HT1080 (cell line): Measurements from ENCODE around the gene ARSH. TPM values are rescaled to one million over a fixed set of nuclear protein-coding genes. Genes with fewer than 3 reads are reported as not detected.
"Not testable (repeated sequence)": the region's sequence is repeated elsewhere in the genome, so short reads cannot be mapped to it uniquely, and the experiment has no call there.

Source experiments
- DNase-seq: peaks from one replicate; pipeline ENCODE4 v3.0.0-alpha.2; 2015; ENCODE audit warnings: low read depth
- polyA plus RNA-seq, 2 experiments: library from polyadenylated mRNA; depleted of rRNA; stranded (reverse); fragments of >200 nt; gene quantifications; 2 replicates each; pipeline ENCODE4 v1.2.3, GENCODE V29; 2015
- total RNA-seq: library from RNA; depleted of rRNA; stranded (reverse); fragments of >200 nt; shearing (Covaris generic); gene quantifications from 2 replicates; pipeline ENCODE4 v1.2.3, GENCODE V29; 2014; rRNA removed

Gene ARSH, protein sequence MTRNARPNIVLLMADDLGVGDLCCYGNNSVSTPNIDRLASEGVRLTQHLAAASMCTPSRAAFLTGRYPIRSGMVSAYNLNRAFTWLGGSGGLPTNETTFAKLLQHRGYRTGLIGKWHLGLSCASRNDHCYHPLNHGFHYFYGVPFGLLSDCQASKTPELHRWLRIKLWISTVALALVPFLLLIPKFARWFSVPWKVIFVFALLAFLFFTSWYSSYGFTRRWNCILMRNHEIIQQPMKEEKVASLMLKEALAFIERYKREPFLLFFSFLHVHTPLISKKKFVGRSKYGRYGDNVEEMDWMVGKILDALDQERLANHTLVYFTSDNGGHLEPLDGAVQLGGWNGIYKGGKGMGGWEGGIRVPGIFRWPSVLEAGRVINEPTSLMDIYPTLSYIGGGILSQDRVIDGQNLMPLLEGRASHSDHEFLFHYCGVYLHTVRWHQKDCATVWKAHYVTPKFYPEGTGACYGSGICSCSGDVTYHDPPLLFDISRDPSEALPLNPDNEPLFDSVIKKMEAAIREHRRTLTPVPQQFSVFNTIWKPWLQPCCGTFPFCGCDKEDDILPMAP
- not detected in 2 replicates for total RNA-seq
- polyA plus RNA-seq (2015; cell fraction: cytosol; rRNA removed) = not detected in 2 replicates
- polyA plus RNA-seq (2015; cell fraction: nucleus; rRNA removed) = not detected in 2 replicates

GRCh38 chrX:3006495-3006894, at the start of gene ARSH:
Gene ARSH, plus strand, starts transcription at chrX:3006546. Its CDS starts 67 bp downstream, at chrX:3006613.
- no peak for DNase-seq

GRCh38 chrX:2958199-2958598, 48.1 kb upstream of the ARSH start:
- DNase-seq = no peak

GRCh38 chrX:2960861-2961515, 45.4 kb upstream of the ARSH start:
- no peak for DNase-seq

GRCh38 chrX:2962381-2962780, 44.0 kb upstream of the ARSH start:
- no peak for DNase-seq

- not testable (repeated sequence) for DNase-seq
Measured at GRCh38 chrX:2963449-2963848, 42.9 kb upstream of the ARSH start.

DNA sequence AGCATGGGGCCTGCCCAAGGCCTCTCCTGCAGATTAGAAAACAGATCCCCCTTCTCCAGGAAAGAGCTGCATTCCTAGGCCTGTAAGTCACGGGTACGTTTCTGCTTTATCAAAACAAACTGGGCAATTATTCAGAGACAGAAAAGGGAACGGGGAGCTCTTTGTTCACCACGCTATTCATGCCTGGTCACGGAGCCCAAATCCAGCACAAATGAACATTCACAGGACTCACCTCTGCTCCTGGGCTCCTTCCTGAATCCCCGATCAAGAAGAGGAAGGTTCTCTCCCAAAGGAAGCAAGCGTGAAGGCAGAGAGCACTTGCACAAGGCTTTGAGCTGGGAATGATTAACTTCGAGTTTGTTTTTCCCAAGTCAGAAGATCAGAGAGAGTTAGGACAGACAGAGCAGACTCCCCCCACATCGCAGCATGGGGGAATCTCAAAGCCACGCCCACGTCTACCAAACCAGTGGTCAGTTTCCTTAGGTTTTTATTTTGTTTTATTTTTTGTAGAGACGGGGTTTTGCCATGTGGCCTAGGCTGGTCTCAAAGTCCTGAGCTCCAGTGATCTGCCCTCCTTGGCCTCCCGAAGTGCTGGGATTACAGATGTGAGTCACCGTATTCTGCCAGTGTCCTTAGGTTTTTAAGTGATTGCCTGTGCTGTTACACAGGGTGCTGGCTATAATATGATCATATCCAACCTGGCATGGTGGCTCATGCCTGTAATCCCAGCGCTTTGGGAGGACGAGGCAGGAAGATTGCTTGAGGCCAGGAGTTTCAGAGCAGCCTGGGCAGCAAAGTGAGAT, 42.2 kb upstream of the ARSH start:
- peak; percentile 35 for DNase-seq

DNA sequence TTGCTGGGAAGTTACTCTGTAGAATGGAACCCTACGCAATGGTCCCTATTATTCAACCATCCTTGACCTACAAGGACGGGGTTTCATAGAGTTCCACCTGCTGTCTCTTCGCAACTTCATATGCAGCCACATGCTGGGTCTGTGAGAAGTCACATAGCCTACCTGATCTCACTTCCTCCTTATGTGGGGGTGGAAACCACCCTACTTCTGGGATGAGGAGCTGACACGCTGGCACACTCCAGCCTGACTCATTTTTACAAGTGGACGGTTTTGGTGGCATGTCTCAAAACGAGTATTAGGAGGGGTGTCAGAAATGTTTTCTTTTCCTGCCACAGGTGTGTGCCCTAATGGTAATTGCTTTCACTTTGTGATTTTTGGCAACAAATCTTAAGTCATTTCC, 40.4 kb upstream of the ARSH start:
- DNase-seq = no peak

GRCh38 chrX:2967012-2967411, 39.3 kb upstream of the ARSH start:
- DNase-seq = no peak

DNA sequence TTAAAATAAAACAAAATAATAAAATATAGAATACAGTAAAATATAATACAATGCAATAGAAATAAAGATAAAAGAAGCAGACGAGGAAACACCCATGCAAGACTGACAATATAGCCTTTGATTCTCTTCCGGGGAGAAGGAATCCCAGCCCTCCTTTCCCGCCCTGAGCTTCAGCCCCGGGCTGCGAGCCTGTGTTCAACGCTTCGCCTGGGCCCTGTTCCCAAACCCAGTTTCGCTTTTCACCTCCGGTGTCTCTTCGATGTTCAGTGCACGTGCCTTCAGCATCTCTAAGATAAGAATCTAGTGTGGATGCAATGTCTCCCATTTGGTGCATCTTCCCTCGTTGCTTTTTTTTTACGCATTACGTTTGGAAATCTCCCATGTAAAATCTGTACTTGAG, 38.8 kb upstream of the ARSH start:
- DNase-seq = no peak

DNA sequence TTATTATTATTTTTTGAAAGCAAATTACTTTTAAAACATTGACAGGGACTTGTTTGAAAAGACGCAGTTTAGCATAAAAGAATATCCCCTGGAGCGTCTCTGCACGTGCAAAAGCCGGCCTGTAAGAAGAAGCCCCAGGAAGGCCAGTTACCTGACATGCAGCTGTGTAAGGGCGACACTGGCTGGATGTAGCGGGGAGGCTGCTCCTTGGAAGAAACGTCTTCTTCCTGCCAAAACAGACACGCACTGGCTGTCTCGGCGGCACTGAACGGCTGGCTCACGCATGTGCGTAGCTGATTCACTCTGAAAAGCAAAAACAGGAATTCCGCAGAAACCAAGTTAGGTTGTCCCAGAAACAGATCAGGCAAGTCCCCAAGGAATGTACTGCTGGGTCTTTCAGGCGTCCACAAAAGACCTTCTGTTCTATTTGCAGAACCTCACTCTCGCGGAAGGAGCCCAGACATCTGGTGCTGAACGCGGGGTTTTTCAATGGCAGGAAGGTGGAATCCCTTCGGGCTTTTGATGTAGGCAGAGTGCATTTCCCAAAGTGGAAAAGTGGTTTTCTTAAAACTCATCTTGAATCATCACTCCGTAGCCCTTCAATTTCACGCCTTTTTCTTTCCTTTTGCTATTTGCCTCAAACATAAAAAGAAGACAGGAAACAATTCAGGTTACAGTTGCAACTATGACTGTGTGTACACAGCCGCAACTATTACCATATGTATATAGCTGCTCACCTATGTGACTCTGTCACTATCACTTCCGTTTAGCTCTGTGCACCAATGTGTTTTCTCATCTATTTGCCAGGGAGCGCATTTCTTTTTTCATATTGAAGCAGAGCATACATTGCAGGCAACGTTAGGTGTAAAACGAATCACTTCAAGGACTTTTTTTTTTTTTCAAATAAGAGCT, 38.1 kb upstream of the ARSH start:
- DNase-seq = peak; percentile 4

DNA sequence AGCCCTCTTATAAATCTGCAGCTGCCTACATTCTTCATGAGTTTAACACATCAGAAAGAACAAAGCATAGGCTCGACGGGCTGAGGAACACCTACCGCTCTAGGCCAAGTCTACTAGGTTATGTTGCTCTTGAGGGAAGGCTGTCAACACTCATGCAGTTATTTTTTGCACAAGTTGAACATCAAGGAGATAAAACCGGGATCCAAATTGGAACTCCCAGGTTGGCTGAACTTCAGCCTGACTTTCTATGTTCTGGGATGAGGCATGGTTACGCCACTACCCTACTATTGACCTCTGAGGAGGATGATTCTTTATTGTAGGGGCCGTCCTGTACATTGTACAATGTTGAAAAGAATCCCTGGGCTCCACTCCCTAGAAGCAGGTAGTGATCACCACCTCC, 37.3 kb upstream of the ARSH start:
- DNase-seq = no peak

DNA sequence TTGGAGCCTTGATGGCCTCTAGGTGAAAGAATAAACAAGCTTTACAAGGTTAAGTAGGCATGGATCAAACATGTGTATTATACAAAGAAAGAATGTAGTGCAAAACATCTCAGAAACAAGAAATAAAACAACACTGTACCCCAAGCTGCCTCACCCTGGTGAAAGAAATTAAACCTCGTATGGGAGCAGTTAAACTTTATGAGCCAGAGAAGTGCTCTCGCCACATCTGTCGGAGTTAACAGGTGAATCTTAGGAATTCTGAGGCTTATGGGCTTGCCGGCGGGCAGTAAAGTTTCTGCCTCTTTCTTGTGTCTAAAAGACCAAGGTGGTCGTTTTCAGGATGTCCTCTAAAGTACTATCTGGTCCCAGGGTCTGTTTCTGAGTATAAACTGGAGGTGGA, 34.0 kb upstream of the ARSH start:
- DNase-seq = no peak

GRCh38 chrX:2974961-2975360, 31.4 kb upstream of the ARSH start:
- no peak for DNase-seq

- DNase-seq = not testable (repeated sequence)
Measured at GRCh38 chrX:2978639-2979038, 27.7 kb upstream of the ARSH start.

DNA sequence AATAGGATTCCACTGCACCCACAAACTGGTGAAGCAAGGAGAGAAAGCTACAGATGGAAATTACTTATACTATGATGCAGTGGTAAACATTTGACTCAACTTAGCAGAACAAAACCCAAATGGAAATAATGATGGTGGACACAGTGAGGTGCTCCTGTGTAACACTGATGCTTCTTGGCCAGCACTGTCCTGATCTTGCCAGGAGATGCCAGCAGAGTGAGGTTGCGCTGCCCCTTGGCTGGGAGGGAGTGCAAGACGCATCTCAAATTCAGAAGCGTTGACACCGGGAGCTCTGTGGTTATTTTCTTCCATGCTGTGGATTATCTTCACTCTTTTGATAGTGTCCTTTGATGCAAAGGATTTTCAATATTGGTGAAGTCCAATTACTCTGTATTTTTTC, 22.0 kb upstream of the ARSH start:
- DNase-seq = no peak

GRCh38 chrX:2989565-2989964, 16.8 kb upstream of the ARSH start:
- no peak for DNase-seq

- DNase-seq = no peak
Measured at GRCh38 chrX:3010532-3010931, 4.2 kb downstream of the ARSH start.

DNA sequence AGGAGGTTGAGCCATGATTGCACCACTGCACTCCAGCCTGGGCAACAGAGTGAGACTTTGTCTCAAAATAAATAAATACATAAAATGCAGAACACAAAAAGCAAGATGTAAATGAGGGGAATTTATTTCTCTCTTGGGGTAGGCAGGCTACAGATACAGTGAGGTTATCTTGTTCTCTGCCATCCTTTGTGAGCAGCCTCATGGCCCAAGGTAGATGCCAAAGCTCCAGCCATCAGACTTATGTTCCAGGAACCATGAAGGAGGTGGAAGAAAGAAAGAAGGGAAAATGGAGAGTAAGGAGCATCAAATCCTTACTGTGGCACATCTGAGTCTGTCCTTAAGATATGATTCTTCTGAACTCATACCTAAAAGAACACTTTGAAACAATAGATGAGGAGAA, 11.1 kb downstream of the ARSH start:
- no peak for DNase-seq

DNA sequence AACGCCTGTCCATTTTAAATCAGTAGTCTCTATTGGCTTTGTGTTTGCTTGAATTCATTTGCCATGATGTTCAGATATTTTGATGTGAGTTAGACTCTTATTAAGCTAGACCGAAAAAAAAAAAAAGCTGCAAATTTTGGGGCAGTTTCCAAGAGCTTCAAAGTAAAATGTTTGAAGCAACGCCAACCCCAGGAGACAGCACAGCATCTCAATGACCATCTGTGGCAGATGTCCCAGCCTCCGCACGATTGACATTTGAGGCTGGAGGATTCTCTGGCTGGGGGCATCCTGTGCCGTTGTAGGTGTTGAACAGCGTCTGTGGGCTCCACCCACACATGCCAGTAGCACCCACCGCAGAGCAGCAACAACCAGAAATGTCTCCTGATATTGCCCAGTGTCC, 17.8 kb downstream of the ARSH start:
- no peak for DNase-seq

GRCh38 chrX:3026074-3026815, 19.9 kb downstream of the ARSH start:
- no peak for DNase-seq
